PFSK-1 (cell line): ENCODE data around the gene GRIK1.

ENCODE experiments used
- POLR2AphosphoS5 ChIP-seq: IDR thresholded peaks from 2 replicates; pipeline ENCODE4 v1.6.1; 2012; ENCODE audit warnings: low read depth, mild to moderate bottlenecking, control low read depth, low read length, moderate library complexity
- SIN3A ChIP-seq: IDR thresholded peaks from 2 replicates; pipeline ENCODE4 v1.6.1; 2012; ENCODE audit warnings: mild to moderate bottlenecking, low read length, moderate library complexity, borderline replicate concordance; ENCODE audit not compliant: insufficient read depth
- TAF1 ChIP-seq: IDR thresholded peaks from 2 replicates; pipeline ENCODE4 v1.6.1; 2012; ENCODE audit warnings: low read length, control low read depth, borderline replicate concordance; ENCODE audit not compliant: insufficient read depth

DNA sequence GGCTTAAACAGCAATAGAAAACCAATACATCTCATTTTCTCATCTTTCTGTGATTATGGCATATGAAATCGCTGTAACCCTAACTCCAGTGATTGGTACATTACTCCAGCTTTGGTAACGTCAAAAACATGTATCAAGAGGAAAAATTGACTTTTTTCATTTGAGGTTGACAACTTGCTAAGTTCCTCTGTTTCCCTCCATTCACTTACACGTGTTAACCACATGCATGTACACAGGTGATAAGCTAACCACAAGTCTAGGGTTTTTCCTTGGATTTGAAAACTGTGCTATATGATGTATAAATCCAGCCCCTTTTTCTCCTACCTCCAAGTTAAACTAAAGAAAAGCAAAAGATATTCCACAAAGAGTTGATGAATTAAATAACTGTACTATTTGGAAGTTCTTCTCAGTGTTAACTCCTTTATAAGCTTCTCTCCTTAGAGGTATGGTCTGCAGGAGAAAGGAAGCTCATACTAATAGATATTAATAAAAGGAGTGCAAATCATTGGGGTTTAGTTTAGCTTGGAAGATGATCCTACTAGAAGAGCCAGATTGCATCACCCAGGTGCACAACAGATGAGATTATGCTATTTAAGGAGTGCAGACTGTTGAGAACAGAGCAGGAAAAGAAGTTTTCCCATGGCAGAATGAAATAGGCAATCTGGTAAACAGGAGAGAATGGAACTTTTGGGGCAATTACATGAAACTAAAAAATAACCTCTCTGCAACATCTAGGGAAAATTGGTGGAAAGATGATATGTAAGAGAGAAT, 277.9 kb downstream of the GRIK1 start:
- TF ChIP-seq SIN3A (no peak), TAF1 (no peak), POLR2AphosphoS5 (no peak)
